Neural progenitor cell (in vitro differentiated cells): ENCODE results near the gene DCC. TPM values are rescaled to one million over a fixed set of nuclear protein-coding genes. Genes with fewer than 3 reads are reported as not detected.

Experiments
- DNase-seq: peaks from one replicate; pipeline ENCODE4 v3.0.0-alpha.2; 2016; ENCODE audit warnings: low spot score
- H2AFZ ChIP-seq: fragments of 200-600 bp; sonication (generic); replicated peaks from 2 replicates; pipeline ENCODE4 v1.6.1; 2016; ENCODE audit warnings: antibody characterized with exemption
- H3F3A ChIP-seq: fragments of 200-600 bp; sonication (generic); 2 replicates; pipeline ENCODE4 v1.6.1; 2016; ENCODE audit warnings: antibody characterized with exemption, low read depth
- H3K27ac ChIP-seq: fragments of 200-600 bp; sonication (generic); 2 replicates; pipeline ENCODE4 v1.5.1; 2016; ENCODE audit warnings: mild to moderate bottlenecking
- H3K27me3 ChIP-seq: fragments of 200-600 bp; sonication (generic); 2 replicates; pipeline ENCODE4 v1.6.1; 2016; ENCODE audit warnings: mild to moderate bottlenecking, moderate library complexity
- H3K36me3 ChIP-seq: fragments of 200-600 bp; sonication (generic); 2 replicates; pipeline ENCODE4 v1.5.1; 2016
- H3K4me1 ChIP-seq: fragments of 200-600 bp; sonication (generic); 2 replicates; pipeline ENCODE4 v1.6.1; 2016; ENCODE audit warnings: mixed run types
- H3K4me2 ChIP-seq: fragments of 200-600 bp; sonication (generic); 2 replicates; pipeline ENCODE4 v1.6.1; 2016
- H3K4me3 ChIP-seq: fragments of 200-600 bp; sonication (generic); 2 replicates; pipeline ENCODE4 v1.5.1; 2016
- H3K79me2 ChIP-seq: fragments of 200-600 bp; sonication (generic); 2 replicates; pipeline ENCODE4 v1.6.1; 2016; ENCODE audit warnings: low read depth
- H3K9ac ChIP-seq: fragments of 200-600 bp; sonication (generic); 2 replicates; pipeline ENCODE4 v1.6.1; 2016
- H3K9me3 ChIP-seq: fragments of 200-600 bp; sonication (generic); 2 replicates; pipeline ENCODE4 v1.5.1; 2016; ENCODE audit warnings: low read depth
- H4K20me1 ChIP-seq: fragments of 200-600 bp; sonication (generic); 2 replicates; pipeline ENCODE4 v1.6.1; 2016; ENCODE audit warnings: low read depth
- H3K27ac Mint-ChIP-seq: 3 replicates; pipeline ENCODE4 v1.8.0; 2021; ENCODE audit warnings: mixed read lengths
- H3K27me3 Mint-ChIP-seq: 2 replicates; pipeline ENCODE4 v1.8.0; 2022; ENCODE audit warnings: low read depth, mild to moderate bottlenecking, inconsistent platforms, moderate library complexity, mixed read lengths; ENCODE audit not compliant: insufficient read depth
- H3K36me3 Mint-ChIP-seq: 3 replicates; pipeline ENCODE4 v1.8.0; 2021; ENCODE audit warnings: mixed read lengths
- H3K4me1 Mint-ChIP-seq: 3 replicates; pipeline ENCODE4 v1.8.0; 2021; ENCODE audit warnings: mixed read lengths
- H3K4me3 Mint-ChIP-seq: 3 replicates; pipeline ENCODE4 v1.8.0; 2021; ENCODE audit warnings: mild to moderate bottlenecking, moderate library complexity, mixed read lengths
- H3K9me3 Mint-ChIP-seq: 3 replicates; pipeline ENCODE4 v1.8.0; 2020; ENCODE audit warnings: mixed read lengths
- CTCF ChIP-seq: fragments of 200-600 bp; sonication (generic); IDR thresholded peaks from 2 replicates; pipeline ENCODE4 v1.5.1; 2017; ENCODE audit warnings: antibody characterized with exemption, mild to moderate bottlenecking
- EZH2 ChIP-seq: fragments of 200-600 bp; sonication (generic); IDR thresholded peaks from 2 replicates; pipeline ENCODE4 v1.6.1; 2017; ENCODE audit warnings: antibody characterized with exemption, mild to moderate bottlenecking, moderate library complexity
- EZH2phosphoT487 ChIP-seq: fragments of 200-600 bp; sonication (generic); IDR thresholded peaks from 2 replicates; pipeline ENCODE4 v1.6.1; 2017; ENCODE audit warnings: antibody characterized with exemption
- total RNA-seq: library from RNA; depleted of rRNA; stranded (reverse); fragments of >200 nt; gene quantifications from 2 replicates; pipeline ENCODE4 v1.2.3, GENCODE V29; 2015; ENCODE audit warnings: low replicate concordance

Gene DCC
- total RNA-seq, 1 donor from 2014 or later: 0.41 TPM

- Histone ChIP-seq H3K9me3 (no peaks in the 10 kb centered on the region), H3K27me3 (no peaks in the 10 kb centered on the region), H3K4me3 (no peak overlapping the region), H3K36me3 (no peaks in the 10 kb centered on the region), H3F3A (no peaks in the 10 kb centered on the region), H3K27ac (no peak overlapping the region), H2AFZ (no peak overlapping the region), H4K20me1 (no peaks in the 10 kb centered on the region), H3K4me2 (no peak overlapping the region), H3K4me1 (no peaks in the 10 kb centered on the region), H3K9ac (no peak overlapping the region), H3K79me2 (no peaks in the 10 kb centered on the region)
- DNase-seq: no peak
- Mint-ChIP-seq H3K4me1 (no peaks in the 10 kb centered on the region), H3K27me3 (no peaks in the 10 kb centered on the region), H3K4me3 (no peak overlapping the region), H3K27ac (no peak overlapping the region), H3K9me3 (no peaks in the 10 kb centered on the region), H3K36me3 (no peaks in the 10 kb centered on the region)
- TF ChIP-seq EZH2: no peak
- TF ChIP-seq CTCF: no peak
- no peak for TF ChIP-seq EZH2phosphoT487
These were observed 262.8 kb downstream of the DCC start for GRCh38 chr18:52602820-52603219.

DNA sequence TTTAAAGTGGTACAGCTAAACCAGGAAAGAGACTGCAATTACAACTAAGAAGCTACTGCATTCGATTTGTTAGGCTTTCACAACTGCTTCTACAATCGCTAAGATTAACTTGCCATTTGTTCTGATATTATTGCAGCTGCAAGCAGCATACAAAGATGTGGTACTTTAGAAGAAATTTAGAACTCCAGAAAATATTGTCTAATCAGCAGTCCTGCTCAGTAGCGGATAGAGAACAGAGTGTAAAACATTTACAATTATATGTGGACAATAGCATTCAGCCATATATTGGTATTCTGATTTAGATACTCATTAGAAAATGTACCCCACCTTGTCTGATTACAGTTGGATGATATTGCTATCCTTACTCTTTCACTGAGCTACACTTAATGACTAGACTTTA is 265.3 kb downstream of the DCC start:
- no peak overlapping the region for H3K27ac ChIP-seq
- H3K27ac Mint-ChIP-seq: no peak overlapping the region
- no peaks in the 10 kb centered on the region for H3K9me3 ChIP-seq
- H3K9me3 Mint-ChIP-seq: no peaks in the 10 kb centered on the region
- H3K36me3 ChIP-seq: no peaks in the 10 kb centered on the region
- H3K27me3 Mint-ChIP-seq: no peaks in the 10 kb centered on the region
- H3K4me3 Mint-ChIP-seq: no peak overlapping the region
- H3K4me2 ChIP-seq: no peak overlapping the region
- H3K9ac ChIP-seq: no peak overlapping the region
- H3K4me3 ChIP-seq: no peak overlapping the region
- no peaks in the 10 kb centered on the region for H3K79me2 ChIP-seq
- H3K27me3 ChIP-seq: no peaks in the 10 kb centered on the region
- H3K4me1 ChIP-seq: no peaks in the 10 kb centered on the region
- TF ChIP-seq CTCF (no peak), EZH2 (no peak)
- H3K36me3 Mint-ChIP-seq: no peaks in the 10 kb centered on the region
- DNase-seq: no peak
- H3K4me1 Mint-ChIP-seq: no peaks in the 10 kb centered on the region
- H4K20me1 ChIP-seq: no peaks in the 10 kb centered on the region
- no peak overlapping the region for H2AFZ ChIP-seq
- no peaks in the 10 kb centered on the region for H3F3A ChIP-seq

DNA sequence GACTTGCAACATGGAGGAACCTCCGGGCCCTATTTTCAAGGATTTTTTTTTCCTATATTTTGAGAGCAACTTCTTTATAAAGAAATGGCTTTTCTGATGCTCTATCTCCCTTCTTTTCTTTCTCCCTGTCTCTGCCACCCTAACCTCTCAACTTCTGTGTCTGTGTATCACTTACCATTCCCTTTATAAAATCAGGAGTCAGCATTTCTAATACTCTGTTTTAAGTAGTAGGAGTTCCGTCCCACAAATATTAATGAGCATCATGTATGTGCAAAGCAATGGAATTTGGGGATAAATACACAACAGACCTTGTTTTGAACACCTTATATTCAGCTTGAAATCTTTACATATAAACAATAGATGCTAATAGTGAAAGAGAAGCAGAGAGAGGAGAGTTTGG is 268.0 kb downstream of the DCC start:
- no peaks in the 10 kb centered on the region for H3K9me3 ChIP-seq
- H3K4me2 ChIP-seq: no peak overlapping the region
- no peak overlapping the region for H2AFZ ChIP-seq
- Mint-ChIP-seq H3K9me3 (no peaks in the 10 kb centered on the region), H3K4me1 (no peaks in the 10 kb centered on the region), H3K36me3 (no peaks in the 10 kb centered on the region), H3K27me3 (no peaks in the 10 kb centered on the region), H3K27ac (no peak overlapping the region), H3K4me3 (no peak overlapping the region)
- no peaks in the 10 kb centered on the region for H3K79me2 ChIP-seq
- no peaks in the 10 kb centered on the region for H3F3A ChIP-seq
- H3K27me3 ChIP-seq: no peaks in the 10 kb centered on the region
- TF ChIP-seq CTCF (no peak), EZH2phosphoT487 (no peak), EZH2 (no peak)
- H3K36me3 ChIP-seq: no peaks in the 10 kb centered on the region
- no peak overlapping the region for H3K9ac ChIP-seq
- H3K27ac ChIP-seq: no peak overlapping the region
- H3K4me1 ChIP-seq: no peaks in the 10 kb centered on the region
- H4K20me1 ChIP-seq: no peaks in the 10 kb centered on the region
- DNase-seq: no peak
- H3K4me3 ChIP-seq: no peak overlapping the region
